A549 (cell line): ENCODE measurements around the gene SLAMF1. TPM values are rescaled to one million over a fixed set of nuclear protein-coding genes. Genes with fewer than 3 reads are reported as not detected.

Source experiments
- ATAC-seq, 2 experiments: fragments of 200-7000 bp in 1 of 2; fragments of >200 bp in 1 of 2; cut with Nextera tagmentation in 1 of 2; cut with Tn5 transposase in 1 of 2; 3 replicates each; pipeline versions ENCODE4 v1.8.0 to v1.9.1; 2018 to 2020; ENCODE audit warnings: mild to moderate bottlenecking in 1 of 2, moderate library complexity in 1 of 2
- CTCF ChIA-PET: fragments of 300-600 bp; sonication (Branson Sonifier 250); formaldehyde crosslinking; extraction: SDS; loops from one replicate; lab custom pipeline; 2021; ENCODE audit warnings: antibody characterized with exemption, inconsistent platforms; lab: Yijun Ruan, JAX
- POLR2A ChIA-PET: fragments of 350-600 bp; formaldehyde crosslinking; extraction: SDS; loops from one replicate; lab custom pipeline; 2021; ENCODE audit warnings: antibody characterized with exemption, inconsistent platforms; lab: Yijun Ruan, JAX
- DNase-seq, 2 experiments: peaks; one replicate each; pipeline versions ENCODE4 v3.0.0 to v3.0.0-alpha.2; 2011 to 2016; ENCODE audit warnings: low read depth in 1 of 2, low spot score in 1 of 2
- FAIRE-seq: peaks from 2 replicates; lab custom pipeline; 2011; peaks lifted over from hg19 to GRCh38; lab: Jason Lieb, UNC
- H3K27ac ChIP-seq, 2 experiments: fragments of >200 bp; sonication (Bioruptor Twin); formaldehyde crosslinking; 3 replicates each; pipeline ENCODE4 v1.5.1; 2016 to 2017
- H3K4me1 ChIP-seq: fragments of >200 bp; sonication (Bioruptor Twin); formaldehyde crosslinking; 3 replicates; pipeline ENCODE4 v1.6.1; 2016
- H3K4me2 ChIP-seq: fragments of >200 bp; sonication (Bioruptor Twin); formaldehyde crosslinking; 3 replicates; pipeline ENCODE4 v1.6.1; 2016
- H3K4me3 ChIP-seq: fragments of >200 bp; sonication (Bioruptor Twin); formaldehyde crosslinking; 3 replicates; pipeline ENCODE4 v1.5.1; 2016
- H3K9me3 ChIP-seq: fragments of >200 bp; sonication (Bioruptor Twin); formaldehyde crosslinking; 3 replicates; pipeline ENCODE4 v1.6.1; 2016
- BCL3 ChIP-seq: fragments of >200 bp; sonication (Bioruptor Twin); formaldehyde crosslinking; IDR thresholded peaks from 3 replicates; pipeline ENCODE4 v1.6.1; 2016
- BHLHE40 ChIP-seq: IDR thresholded peaks from 2 replicates; pipeline ENCODE4 v1.6.1; 2012; ENCODE audit warnings: low read depth, low read length, inconsistent platforms
- CHD2 ChIP-seq: fragments of 150-350 bp; IDR thresholded peaks from 2 replicates; pipeline ENCODE4 v1.6.1; 2014; ENCODE audit warnings: low read length; ENCODE audit not compliant: partially characterized antibody
- E2F6 ChIP-seq: IDR thresholded peaks from 2 replicates; pipeline ENCODE4 v1.6.1; 2012; ENCODE audit warnings: low read depth, borderline replicate concordance
- ELK1 ChIP-seq: fragments of 150-350 bp; IDR thresholded peaks from 2 replicates; pipeline ENCODE4 v1.6.1; 2014; ENCODE audit warnings: low read depth, mild to moderate bottlenecking, low read length
- EP300 ChIP-seq, 2 experiments: fragments of >200 bp; sonication (Bioruptor Twin); formaldehyde crosslinking; IDR thresholded peaks; 2 replicates in 1 of 2; 3 replicates in 1 of 2; pipeline ENCODE4 v1.6.1; 2016 to 2017
- ESRRA ChIP-seq: fragments of 150-350 bp; IDR thresholded peaks from 2 replicates; pipeline ENCODE4 v1.6.1; 2014; ENCODE audit warnings: mild to moderate bottlenecking, low read length, borderline replicate concordance
- FOSB ChIP-seq: fragments of 250-450 bp; sonication (Bioruptor Pico); IDR thresholded peaks from 2 replicates; pipeline ENCODE4 v1.5.0; 2020; ENCODE audit warnings: mild to moderate bottlenecking, moderate library complexity
- FOSL2 ChIP-seq, 2 experiments: fragments of 450-650 bp in 1 of 2; fragments of >200 bp in 1 of 2; sonication (Bioruptor Twin) in 1 of 2; formaldehyde crosslinking; IDR thresholded peaks; 2 replicates each; pipeline versions ENCODE4 v1.5.0 to v1.6.1; 2016 to 2020; ENCODE audit warnings: mild to moderate bottlenecking in 1 of 2, moderate library complexity in 1 of 2
- GATA3 ChIP-seq: IDR thresholded peaks from 2 replicates; pipeline ENCODE4 v1.6.1; 2012; ENCODE audit warnings: borderline replicate concordance
- HDAC2 ChIP-seq: fragments of 200-600 bp; sonication (generic); IDR thresholded peaks from 2 replicates; pipeline ENCODE4 v1.6.1; 2016
- HEYL ChIP-seq: fragments of 250-450 bp; sonication (Bioruptor Pico); IDR thresholded peaks from 2 replicates; pipeline ENCODE4 v1.8.0; 2021; ENCODE audit warnings: mild to moderate bottlenecking, moderate library complexity
- HOXA7 ChIP-seq: fragments of 250-450 bp; sonication (Bioruptor Pico); IDR thresholded peaks from 2 replicates; pipeline ENCODE4 v1.5.0; 2020; ENCODE audit warnings: mild to moderate bottlenecking, moderate library complexity
- HOXB13 ChIP-seq: fragments of 250-450 bp; sonication (Bioruptor Pico); IDR thresholded peaks from 2 replicates; pipeline ENCODE4 v1.5.0; 2020; ENCODE audit warnings: low read depth, mild to moderate bottlenecking, moderate library complexity
- KDM5A ChIP-seq: fragments of 200-600 bp; sonication (generic); IDR thresholded peaks from 2 replicates; pipeline ENCODE4 v1.6.1; 2016; ENCODE audit warnings: antibody characterized with exemption, mild to moderate bottlenecking
- MAX ChIP-seq: IDR thresholded peaks from 2 replicates; pipeline ENCODE4 v1.6.1; 2012
- PBX3 ChIP-seq: IDR thresholded peaks from 2 replicates; pipeline ENCODE4 v1.6.1; 2012
- POLR2A ChIP-seq: IDR thresholded peaks from 2 replicates; pipeline ENCODE4 v1.6.1; 2012; ENCODE audit warnings: mild to moderate bottlenecking, low read length
- REST ChIP-seq: fragments of 200-600 bp; sonication (generic); IDR thresholded peaks from 2 replicates; pipeline ENCODE4 v1.6.1; 2016; ENCODE audit warnings: antibody characterized with exemption, mild to moderate bottlenecking, moderate library complexity
- RNF2 ChIP-seq: fragments of 200-600 bp; sonication (generic); IDR thresholded peaks from 2 replicates; pipeline ENCODE4 v1.6.1; 2016; ENCODE audit warnings: low read depth, mild to moderate bottlenecking, antibody characterized with exemption, moderate library complexity, borderline replicate concordance
- SREBF2 ChIP-seq: fragments of 450-650 bp; IDR thresholded peaks from 2 replicates; pipeline ENCODE4 v1.6.1; 2014; ENCODE audit warnings: mild to moderate bottlenecking, moderate library complexity
- TFCP2L1 ChIP-seq: fragments of 250-450 bp; sonication (Bioruptor Pico); IDR thresholded peaks from 2 replicates; pipeline ENCODE4 v1.5.0; 2021; ENCODE audit warnings: mild to moderate bottlenecking
- ZNF302 ChIP-seq: fragments of 250-450 bp; sonication (Bioruptor Pico); IDR thresholded peaks from 2 replicates; pipeline ENCODE4 v1.9.0; 2021; ENCODE audit warnings: inconsistent platforms, mild to moderate bottlenecking, moderate library complexity
- ZSCAN20 ChIP-seq: fragments of 250-450 bp; sonication (Bioruptor Pico); IDR thresholded peaks from 2 replicates; pipeline ENCODE4 v1.8.0; 2022; ENCODE audit warnings: mild to moderate bottlenecking, moderate library complexity
- WGBS: methylation state at CpG from one replicate; pipeline ENCODE4 v1.1.6; 2017; ENCODE audit errors: missing lambda C conversion rate; 5-methylcytosine and 5-hydroxymethylcytosine counted together
- polyA plus RNA-seq, 4 experiments: library from polyadenylated mRNA; depleted of rRNA in 3 of 4; stranded (reverse); fragments of >200 nt; fragmentation: RNase III in 1 of 4; extraction: RNeasy Plus Mini Kit Qiagen cat#74134 plus additional on column Dnase treatment in 1 of 4; gene quantifications; 2 replicates in 3 of 4; 3 replicates in 1 of 4; pipeline ENCODE4 v1.2.3, GENCODE V29; 2011 to 2017

The SLAMF1 gene
- polyA plus RNA-seq, 2 of the 4 experiments (the other 2 are of a cell fraction): not detected

GRCh38 chr1:160576390-160576789 lies 70.5 kb downstream of the SLAMF1 start:
- H3K27ac ChIP-seq: no peak overlapping the region
- FAIRE-seq: no peak
- no peak for ATAC-seq
- H3K4me3 ChIP-seq: no peak overlapping the region
- CTCF ChIA-PET: no interaction called here
- DNase-seq: no peak
- TF ChIP-seq GATA3 (no peak), FOSL2 (IDR thresholded peaks at IDR 0.05) (no peak), FOSL2 (CRISPR knock-in tag; IDR thresholded peaks at IDR 0.05) (no peak), REST (no peak), BCL3 (no peak), HEYL (CRISPR knock-in tag) (no peak), E2F6 (no peak), BHLHE40 (no peak), HDAC2 (no peak), ZNF302 (CRISPR knock-in tag) (no peak), ESRRA (no peak), FOSB (CRISPR knock-in tag) (no peak), EP300 (IDR thresholded peaks at IDR 0.05) (no peak), HOXB13 (CRISPR knock-in tag) (no peak), ZSCAN20 (CRISPR knock-in tag) (no peak), ELK1 (no peak), SREBF2 (no peak), RNF2 (no peak), MAX (no peak), CHD2 (no peak)
- H3K9me3 ChIP-seq: no peaks in the 10 kb centered on the region
- H3K4me2 ChIP-seq: no peak overlapping the region
- 58% methylated on average over 3 of the region's 3 CpGs for WGBS
- POLR2A ChIA-PET: no interaction called here
- H3K4me1 ChIP-seq: no peaks in the 10 kb centered on the region

- CTCF ChIA-PET: interaction anchor here (1.1 kb wide), 1 partner anchor 34 kb away, joined by 3 read pairs; no protein-coding TSS in a partner anchor
- no peaks in the 10 kb centered on the region for H3K9me3 ChIP-seq
- FAIRE-seq (no peak), ATAC-seq (no peak), DNase-seq (no peak)
- no peak overlapping the region for H3K4me3 ChIP-seq
- no peak overlapping the region for H3K4me2 ChIP-seq
- no peaks in the 10 kb centered on the region for H3K4me1 ChIP-seq
- POLR2A ChIA-PET: no interaction called here
- H3K27ac ChIP-seq: no peak overlapping the region
- 62% methylated on average over 5 of the region's 5 CpGs for WGBS
- TF ChIP-seq PBX3 (no peak), BHLHE40 (no peak), MAX (no peak), POLR2A (no peak), TFCP2L1 (CRISPR knock-in tag) (no peak), CHD2 (no peak), HOXA7 (CRISPR knock-in tag) (no peak), KDM5A (no peak)
Observed at GRCh38 chr1:160575112-160575664, 71.7 kb downstream of the SLAMF1 start.
